Chondrocyte (in vitro differentiated cells): ENCODE results near the gene DRG1. TPM values are rescaled to one million over a fixed set of nuclear protein-coding genes. Genes with fewer than 3 reads are reported as not detected.
"Not testable (repeated sequence)": the region's sequence is repeated elsewhere in the genome, so short reads cannot be mapped to it uniquely, and the experiment has no call there.

Experiments used
- DNase-seq: peaks from one replicate; pipeline ENCODE4 v3.0.0; 2021; ENCODE audit warnings: mixed read lengths, low spot score
- H3K27ac Mint-ChIP-seq: one replicate; pipeline ENCODE4 v1.8.0; 2021; ENCODE audit warnings: mild to moderate bottlenecking, moderate library complexity, mixed read lengths; ENCODE audit not compliant: unreplicated experiment
- H3K27me3 Mint-ChIP-seq: 2 replicates; pipeline ENCODE4 v1.8.0; 2021; ENCODE audit warnings: low read depth, mixed read lengths
- H3K36me3 Mint-ChIP-seq: 2 replicates; pipeline ENCODE4 v1.8.0; 2021; ENCODE audit warnings: low read depth, mixed read lengths
- H3K4me1 Mint-ChIP-seq: 2 replicates; pipeline ENCODE4 v1.8.0; 2021; ENCODE audit warnings: low read depth, mild to moderate bottlenecking, mixed read lengths
- H3K4me3 Mint-ChIP-seq: one replicate; pipeline ENCODE4 v1.8.0; 2021; ENCODE audit warnings: mild to moderate bottlenecking, moderate library complexity, mixed read lengths; ENCODE audit not compliant: unreplicated experiment
- H3K9me3 Mint-ChIP-seq: 2 replicates; pipeline ENCODE4 v1.8.0; 2021; ENCODE audit warnings: low read depth, mixed read lengths
- total RNA-seq: library from RNA; stranded (reverse); gene quantifications from 3 replicates; pipeline ENCODE4 v1.2.1, GENCODE V29; 2021
- TF ChIP-seq, protein P1 (sequence below): fragments of 200-600 bp; sonication (generic); IDR thresholded peaks from 2 replicates; pipeline ENCODE4 v1.5.0; 2021; ENCODE audit warnings: antibody characterized with exemption, mild to moderate bottlenecking, moderate library complexity

The DRG1 gene
- total RNA-seq, 1 donor from 2014 or later = 44.2 TPM

DNA sequence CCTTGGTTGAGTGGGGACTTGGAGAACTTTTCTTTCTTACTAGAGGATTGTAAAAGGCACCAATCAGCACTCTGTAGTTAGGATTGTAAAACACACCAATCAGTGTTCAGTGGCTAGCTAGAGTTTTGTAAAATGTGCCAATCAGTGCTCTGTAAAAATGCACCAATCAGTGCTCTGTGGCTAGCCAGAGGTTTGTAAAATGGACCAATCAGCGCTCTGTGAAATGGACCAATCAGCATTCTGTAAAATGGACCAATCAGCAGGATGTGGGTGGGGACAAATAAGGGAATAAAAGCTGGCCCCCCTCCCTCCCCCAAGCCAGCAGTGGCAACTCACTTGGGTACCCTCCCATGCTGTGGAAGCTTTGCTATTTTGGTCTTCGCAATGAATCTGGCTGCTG, 5.5 kb upstream of the DRG1 start:
- H3K27me3 Mint-ChIP-seq = no peaks in the 10 kb centered on the region
- H3K27ac Mint-ChIP-seq = no peak overlapping the region
- TF ChIP-seq, protein P1, sequence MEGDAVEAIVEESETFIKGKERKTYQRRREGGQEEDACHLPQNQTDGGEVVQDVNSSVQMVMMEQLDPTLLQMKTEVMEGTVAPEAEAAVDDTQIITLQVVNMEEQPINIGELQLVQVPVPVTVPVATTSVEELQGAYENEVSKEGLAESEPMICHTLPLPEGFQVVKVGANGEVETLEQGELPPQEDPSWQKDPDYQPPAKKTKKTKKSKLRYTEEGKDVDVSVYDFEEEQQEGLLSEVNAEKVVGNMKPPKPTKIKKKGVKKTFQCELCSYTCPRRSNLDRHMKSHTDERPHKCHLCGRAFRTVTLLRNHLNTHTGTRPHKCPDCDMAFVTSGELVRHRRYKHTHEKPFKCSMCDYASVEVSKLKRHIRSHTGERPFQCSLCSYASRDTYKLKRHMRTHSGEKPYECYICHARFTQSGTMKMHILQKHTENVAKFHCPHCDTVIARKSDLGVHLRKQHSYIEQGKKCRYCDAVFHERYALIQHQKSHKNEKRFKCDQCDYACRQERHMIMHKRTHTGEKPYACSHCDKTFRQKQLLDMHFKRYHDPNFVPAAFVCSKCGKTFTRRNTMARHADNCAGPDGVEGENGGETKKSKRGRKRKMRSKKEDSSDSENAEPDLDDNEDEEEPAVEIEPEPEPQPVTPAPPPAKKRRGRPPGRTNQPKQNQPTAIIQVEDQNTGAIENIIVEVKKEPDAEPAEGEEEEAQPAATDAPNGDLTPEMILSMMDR = no peak
- H3K4me1 Mint-ChIP-seq = peaks cover 6% of the 10 kb centered on the region
- no peaks in the 10 kb centered on the region for H3K9me3 Mint-ChIP-seq
- no peak overlapping the region for H3K4me3 Mint-ChIP-seq
- H3K36me3 Mint-ChIP-seq = no peaks in the 10 kb centered on the region
- no peak for DNase-seq

DNA sequence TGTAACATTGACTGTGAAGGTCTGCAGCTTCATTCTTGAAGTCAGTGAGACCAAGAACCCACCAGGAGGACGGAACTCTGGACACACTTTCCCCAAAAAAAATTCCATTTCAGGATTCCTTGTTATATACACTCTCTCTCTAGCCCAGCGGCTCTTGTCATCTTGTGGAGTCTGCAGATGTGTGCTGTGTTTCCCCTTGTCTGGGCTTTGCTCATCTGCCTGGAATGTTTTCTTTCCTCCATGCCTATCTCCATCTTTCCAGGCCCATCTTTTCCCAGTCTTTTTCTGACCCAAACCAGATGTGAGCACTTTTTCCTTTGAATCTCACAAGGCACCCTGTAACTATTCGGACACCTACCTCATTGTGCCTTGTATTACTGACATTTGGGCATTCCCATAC, 5.1 kb upstream of the DRG1 start:
- Mint-ChIP-seq H3K27ac (no peak overlapping the region), H3K36me3 (no peaks in the 10 kb centered on the region), H3K4me1 (peaks cover 7% of the 10 kb centered on the region), H3K9me3 (no peaks in the 10 kb centered on the region), H3K4me3 (no peak overlapping the region), H3K27me3 (no peaks in the 10 kb centered on the region)
- TF ChIP-seq, protein P1 = no peak
- no peak for DNase-seq

DNA sequence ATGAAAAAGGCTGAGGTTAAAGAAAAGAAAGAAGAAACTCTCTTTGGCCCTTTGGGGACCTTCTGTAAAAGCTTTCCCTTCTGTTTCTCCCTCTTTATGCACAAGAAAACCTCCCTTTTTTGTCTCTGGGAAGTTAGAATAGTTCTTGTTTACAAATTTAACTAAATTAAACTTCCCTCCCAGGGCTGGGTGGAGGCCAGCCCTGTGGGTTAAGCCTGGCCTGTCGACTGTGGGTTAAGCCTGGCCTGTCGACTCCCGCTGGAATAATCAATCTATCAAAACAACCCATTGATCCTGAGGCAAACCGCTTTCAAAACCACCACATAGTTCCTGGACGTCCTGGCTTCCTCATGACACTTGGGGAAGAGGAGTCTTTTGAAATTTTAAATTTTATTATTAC, 1.2 kb upstream of the DRG1 start:
- no peak overlapping the region for H3K27ac Mint-ChIP-seq
- H3K4me1 Mint-ChIP-seq = peaks cover 20% of the 10 kb centered on the region
- TF ChIP-seq, protein P1 = no peak
- H3K4me3 Mint-ChIP-seq = no peak overlapping the region
- no peak for DNase-seq
- no peaks in the 10 kb centered on the region for H3K9me3 Mint-ChIP-seq
- H3K27me3 Mint-ChIP-seq = no peaks in the 10 kb centered on the region
- H3K36me3 Mint-ChIP-seq = peaks cover 8% of the 10 kb centered on the region

DNA sequence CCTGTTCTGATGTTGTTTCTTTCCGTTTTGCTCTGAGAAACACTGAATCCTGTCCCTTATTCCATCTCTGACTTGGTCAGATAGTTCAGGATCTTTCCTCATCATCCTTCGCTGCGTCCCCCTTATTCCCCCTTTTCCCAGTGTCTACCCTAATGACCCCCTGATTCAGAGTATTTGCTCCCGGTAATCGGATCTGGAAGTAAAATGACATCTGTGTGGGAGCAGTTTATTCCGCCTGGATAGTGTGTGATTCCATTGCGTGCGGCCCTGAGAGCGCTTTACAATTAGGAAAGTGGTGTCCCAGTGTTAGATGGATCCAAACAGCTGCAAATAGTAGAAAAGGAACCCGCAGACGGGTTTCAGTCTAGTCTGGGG, 606 bp downstream of the DRG1 start:
- no peak for DNase-seq
- no peaks in the 10 kb centered on the region for H3K9me3 Mint-ChIP-seq
- H3K4me3 Mint-ChIP-seq = peak overlapping the region; percentile 100
- peaks cover 16% of the 10 kb centered on the region for H3K4me1 Mint-ChIP-seq
- TF ChIP-seq, protein P1 = no peak
- no peaks in the 10 kb centered on the region for H3K27me3 Mint-ChIP-seq
- H3K36me3 Mint-ChIP-seq = peaks cover 10% of the 10 kb centered on the region
- peak overlapping the region; percentile 100 for H3K27ac Mint-ChIP-seq

DNA sequence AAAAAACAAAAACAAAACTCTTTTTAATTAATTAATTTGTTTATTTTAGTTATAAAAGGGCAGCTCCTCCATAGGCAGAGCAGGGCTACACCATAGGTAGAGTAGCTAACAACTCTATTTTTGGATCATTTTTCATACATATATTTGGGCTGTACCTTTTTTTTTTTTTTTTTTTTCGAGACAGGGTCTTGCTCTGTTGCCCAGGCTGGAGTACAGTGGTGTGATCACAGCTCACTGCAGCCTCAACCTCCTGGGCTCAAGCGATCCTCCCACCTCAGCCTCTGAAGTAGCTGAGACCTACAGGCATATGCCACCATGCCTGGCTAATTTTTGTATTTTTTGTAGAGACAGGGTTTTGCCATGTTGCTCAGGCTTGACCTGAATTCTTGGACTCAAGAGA, 2.9 kb downstream of the DRG1 start:
- not testable (repeated sequence) for H3K4me3 Mint-ChIP-seq, H3K27me3 Mint-ChIP-seq, H3K9me3 Mint-ChIP-seq, DNase-seq, H3K27ac Mint-ChIP-seq
- peaks cover 20% of the 10 kb centered on the region for H3K36me3 Mint-ChIP-seq
- H3K4me1 Mint-ChIP-seq = peaks cover 16% of the 10 kb centered on the region

DNA sequence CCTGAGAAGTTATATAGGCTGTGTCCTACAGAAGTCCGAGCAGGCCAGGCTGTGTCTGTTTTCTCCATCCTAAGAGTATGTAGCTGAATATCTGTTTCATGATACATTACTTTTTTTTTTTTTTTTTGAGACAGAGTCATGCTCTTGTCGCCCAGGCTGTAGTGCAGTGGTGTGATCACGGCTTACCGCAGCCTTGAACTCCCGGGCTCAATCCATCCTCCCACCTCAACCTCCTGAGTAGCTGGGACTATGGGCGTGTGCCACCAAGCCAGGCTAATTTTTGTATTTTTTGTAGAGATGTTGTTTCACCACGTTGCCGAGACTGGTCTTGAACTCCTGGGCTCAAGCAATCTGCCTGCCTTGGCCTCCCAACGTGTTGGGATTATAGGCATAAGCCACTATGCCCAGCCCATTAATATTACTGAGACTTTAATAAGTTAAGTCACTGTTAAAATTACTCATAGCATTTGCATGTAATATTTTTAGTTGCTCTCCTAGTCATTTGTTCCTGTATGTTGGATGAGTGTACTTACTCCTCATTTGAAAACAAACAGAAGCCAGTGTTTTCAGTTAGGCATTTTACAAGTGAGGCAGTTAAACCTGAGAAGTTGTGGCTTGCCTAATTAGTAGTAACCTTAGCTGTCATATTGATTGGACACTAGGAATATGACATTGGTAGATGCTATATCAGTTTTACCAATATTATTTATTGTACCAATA, 26.1 kb downstream of the DRG1 start:
- no peaks in the 10 kb centered on the region for H3K4me1 Mint-ChIP-seq
- no peak overlapping the region for H3K27ac Mint-ChIP-seq
- H3K9me3 Mint-ChIP-seq = no peaks in the 10 kb centered on the region
- no peaks in the 10 kb centered on the region for H3K27me3 Mint-ChIP-seq
- TF ChIP-seq, protein P1 = no peak
- no peak for DNase-seq
- H3K4me3 Mint-ChIP-seq = no peak overlapping the region
- H3K36me3 Mint-ChIP-seq = peaks cover 42% of the 10 kb centered on the region
